GM19099 (cell line): Measurements from ENCODE around the gene PTPRG.

ENCODE experiments used
- POLR2A ChIP-seq: IDR thresholded peaks from 3 replicates; pipeline ENCODE4 v1.6.1; 2011; ENCODE audit warnings: low read depth; ENCODE audit not compliant: insufficient read length; ENCODE audit errors: extremely low read depth

The PTPRG gene

GRCh38 chr3:61894988-61895935 lies 333.9 kb downstream of the PTPRG start:
- TF ChIP-seq POLR2A, result no peak

- TF ChIP-seq POLR2A, result no peak
Measured at GRCh38 chr3:61896251-61896650, 334.9 kb downstream of the PTPRG start.

- TF ChIP-seq POLR2A, result no peak
Measured at GRCh38 chr3:61897848-61898247, 336.5 kb downstream of the PTPRG start.

GRCh38 chr3:61899700-61900462 lies 338.5 kb downstream of the PTPRG start:
- no peak for TF ChIP-seq POLR2A

GRCh38 chr3:61901496-61901895 lies 340.1 kb downstream of the PTPRG start:
- no peak for TF ChIP-seq POLR2A

- no peak for TF ChIP-seq POLR2A
Measured at GRCh38 chr3:61901986-61902385, 340.6 kb downstream of the PTPRG start.

GRCh38 chr3:61903074-61903473 lies 341.7 kb downstream of the PTPRG start:
- no peak for TF ChIP-seq POLR2A

GRCh38 chr3:61903931-61904657 lies 342.7 kb downstream of the PTPRG start:
- TF ChIP-seq POLR2A, result no peak

GRCh38 chr3:61907210-61907795 lies 345.9 kb downstream of the PTPRG start:
- TF ChIP-seq POLR2A, result no peak

- no peak for TF ChIP-seq POLR2A
Measured at GRCh38 chr3:61908382-61908781, 347.0 kb downstream of the PTPRG start.

GRCh38 chr3:61910732-61911131 lies 349.4 kb downstream of the PTPRG start:
- TF ChIP-seq POLR2A, result no peak

GRCh38 chr3:61912158-61912557 lies 350.8 kb downstream of the PTPRG start:
- no peak for TF ChIP-seq POLR2A

- no peak for TF ChIP-seq POLR2A
Measured at GRCh38 chr3:61913701-61914100, 352.3 kb downstream of the PTPRG start.

GRCh38 chr3:61914276-61914675 lies 352.9 kb downstream of the PTPRG start:
- TF ChIP-seq POLR2A, result no peak

- no peak for TF ChIP-seq POLR2A
Measured at GRCh38 chr3:61915296-61915695, 353.9 kb downstream of the PTPRG start.
